ENCODE data around the gene CMYA5. TPM values are rescaled to one million over a fixed set of nuclear protein-coding genes. Genes with fewer than 3 reads are reported as not detected.

Gene CMYA5
- total and polyA plus RNA-seq, 9 donors, result 13.7 to 65.6 (median 41.5) TPM

DNA sequence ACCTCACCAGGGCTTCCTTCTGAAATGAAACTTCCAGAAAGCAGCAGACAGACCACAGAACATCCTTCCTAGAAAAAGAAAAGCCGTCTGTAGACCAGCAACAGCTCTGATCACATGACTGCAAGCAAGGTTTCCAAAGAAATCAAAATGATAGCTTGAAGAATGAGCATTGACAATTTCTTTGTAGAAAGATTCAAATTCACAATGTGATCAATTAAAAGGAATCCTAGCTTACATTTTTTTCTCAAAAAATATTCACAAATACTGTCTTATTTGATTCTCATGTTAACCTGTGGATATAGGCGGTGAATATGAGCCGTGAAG lies 156.5 kb downstream of the CMYA5 start:
- Histone ChIP-seq H3K9me3 (no peaks in the 10 kb centered on the region), H3K4me3 (no peak overlapping the region), H3K36me3 (no peaks in the 10 kb centered on the region), H3K27me3 (no peaks in the 10 kb centered on the region), H3K4me1 (ENCODE audit: insufficient read depth) (no peaks in the 10 kb centered on the region), H3K27ac (no peak overlapping the region)
- 84 to 94% (median 88%) methylated on average over 3 of the region's 3 CpGs for WGBS, 3 donors
- no peak for DNase-seq
- intact Hi-C loops (cut with DNase I), result no loop called here
- no peak for TF ChIP-seq POLR2A (IDR thresholded peaks at IDR 0.05)
- no peak for TF ChIP-seq EP300 (IDR thresholded peaks at IDR 0.05)
- TF ChIP-seq, protein P1, sequence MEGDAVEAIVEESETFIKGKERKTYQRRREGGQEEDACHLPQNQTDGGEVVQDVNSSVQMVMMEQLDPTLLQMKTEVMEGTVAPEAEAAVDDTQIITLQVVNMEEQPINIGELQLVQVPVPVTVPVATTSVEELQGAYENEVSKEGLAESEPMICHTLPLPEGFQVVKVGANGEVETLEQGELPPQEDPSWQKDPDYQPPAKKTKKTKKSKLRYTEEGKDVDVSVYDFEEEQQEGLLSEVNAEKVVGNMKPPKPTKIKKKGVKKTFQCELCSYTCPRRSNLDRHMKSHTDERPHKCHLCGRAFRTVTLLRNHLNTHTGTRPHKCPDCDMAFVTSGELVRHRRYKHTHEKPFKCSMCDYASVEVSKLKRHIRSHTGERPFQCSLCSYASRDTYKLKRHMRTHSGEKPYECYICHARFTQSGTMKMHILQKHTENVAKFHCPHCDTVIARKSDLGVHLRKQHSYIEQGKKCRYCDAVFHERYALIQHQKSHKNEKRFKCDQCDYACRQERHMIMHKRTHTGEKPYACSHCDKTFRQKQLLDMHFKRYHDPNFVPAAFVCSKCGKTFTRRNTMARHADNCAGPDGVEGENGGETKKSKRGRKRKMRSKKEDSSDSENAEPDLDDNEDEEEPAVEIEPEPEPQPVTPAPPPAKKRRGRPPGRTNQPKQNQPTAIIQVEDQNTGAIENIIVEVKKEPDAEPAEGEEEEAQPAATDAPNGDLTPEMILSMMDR (IDR thresholded peaks at IDR 0.05), result no peak

DNA sequence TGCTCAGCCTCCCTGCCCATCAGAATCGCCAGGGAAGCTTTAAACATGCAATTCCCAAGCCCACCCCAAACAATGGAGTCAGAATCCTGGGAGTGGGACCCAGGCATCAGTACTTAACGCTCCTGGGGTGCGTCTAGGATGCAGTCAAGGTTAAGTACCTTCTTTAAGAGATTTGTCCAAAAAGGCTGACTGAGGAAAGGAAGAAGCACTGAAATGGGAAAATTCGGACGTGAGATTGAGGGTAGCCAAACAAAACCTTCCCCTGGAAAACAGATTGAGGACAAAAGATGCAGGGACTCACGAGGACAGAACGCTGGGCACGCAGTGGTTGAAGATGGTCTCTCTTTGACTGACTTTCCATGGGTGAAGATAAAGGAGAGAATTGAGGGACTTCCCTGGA lies 157.9 kb downstream of the CMYA5 start:
- 85 to 95% (median 88%) methylated on average over 8 of the region's 8 CpGs for WGBS, 3 donors
- DNase-seq, result no peak
- no peak for TF ChIP-seq POLR2A (IDR thresholded peaks at IDR 0.05)
- TF ChIP-seq, protein P1 (IDR thresholded peaks at IDR 0.05), result no peak
- no peak for TF ChIP-seq EP300 (IDR thresholded peaks at IDR 0.05)
- Histone ChIP-seq H3K27ac (no peak overlapping the region), H3K4me3 (no peak overlapping the region), H3K27me3 (no peaks in the 10 kb centered on the region), H3K36me3 (no peaks in the 10 kb centered on the region), H3K4me1 (ENCODE audit: insufficient read depth) (no peaks in the 10 kb centered on the region), H3K9me3 (no peaks in the 10 kb centered on the region)
- intact Hi-C loops (cut with DNase I), result no loop called here

DNA sequence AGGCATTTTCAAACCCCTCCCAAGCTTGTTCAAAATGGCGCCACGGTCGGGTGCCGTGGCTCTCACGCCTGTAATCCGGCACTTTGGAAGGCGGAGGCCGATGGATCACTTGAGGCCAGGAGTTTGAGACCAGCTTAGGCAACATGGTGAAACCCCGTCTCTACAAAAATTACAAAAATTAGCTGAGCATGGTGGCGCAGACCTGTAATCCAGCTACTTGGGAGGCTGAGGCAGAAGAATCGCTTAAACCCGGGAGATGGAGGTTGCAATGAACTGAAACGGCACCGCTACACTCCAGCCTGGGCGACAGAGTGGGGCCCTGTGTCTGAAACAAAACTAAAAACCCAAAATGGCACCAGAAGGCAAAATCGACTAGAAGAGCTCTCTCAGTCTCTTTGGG lies 159.4 kb downstream of the CMYA5 start:
- DNase-seq, result no peak
- intact Hi-C loops (cut with DNase I), result no loop called here
- Histone ChIP-seq H3K27me3 (no peaks in the 10 kb centered on the region), H3K4me3 (no peak overlapping the region), H3K36me3 (no peaks in the 10 kb centered on the region), H3K9me3 (no peaks in the 10 kb centered on the region), H3K27ac (no peak overlapping the region), H3K4me1 (ENCODE audit: insufficient read depth) (no peaks in the 10 kb centered on the region)
- 96 to 98% (median 96%) methylated on average over 16 of the region's 16 CpGs for WGBS, 3 donors
- no peak for TF ChIP-seq EP300 (IDR thresholded peaks at IDR 0.05)
- TF ChIP-seq, protein P1 (IDR thresholded peaks at IDR 0.05), result no peak
- no peak for TF ChIP-seq POLR2A (IDR thresholded peaks at IDR 0.05)

Small RNA genes lying within 50 kb of the gene (small RNA-seq; reads per million reads assigned to genes)
- gene AC008496.1, result not detected

Other genes with a start within 250 kb of the CMYA5 start
- gene HOMER1, start 175.7 kb upstream of the CMYA5 start, total RNA-seq, result 10 to 100 TPM in 5 of 7 donors, 1 to 10 TPM in 2; 8.1 to 37.8 (median 11.8) TPM
- 1 to 10 TPM; 1.8 to 2.8 TPM for gene HOMER1, start 175.7 kb upstream of the CMYA5 start, polyA plus RNA-seq
- gene TENT2, start 77.4 kb upstream of the CMYA5 start, total RNA-seq, result 10 to 100 TPM; 65.5 to 98.1 (median 75.3) TPM
- gene TENT2, start 77.4 kb upstream of the CMYA5 start, polyA plus RNA-seq, result 10 to 100 TPM; 24.0 to 37.0 TPM

All from ovary (tissue), 9 donors.